Nephron (organoid): ENCODE data around the gene CARD11.

ENCODE experiments used
- H3K27ac Mint-ChIP-seq, 3 experiments: 2 replicates each; pipeline ENCODE4 v1.8.0; 2020; ENCODE audit warnings: mixed read lengths in 3 of 3, mild to moderate bottlenecking in 2 of 3, moderate library complexity in 1 of 3
- H3K27me3 Mint-ChIP-seq: 2 replicates; pipeline ENCODE4 v1.8.0; 2021; ENCODE audit warnings: low read depth, mild to moderate bottlenecking, moderate library complexity, mixed read lengths
- H3K36me3 Mint-ChIP-seq: 2 replicates; pipeline ENCODE4 v1.8.0; 2020; ENCODE audit warnings: low read depth, mixed read lengths
- H3K4me1 Mint-ChIP-seq: 2 replicates; pipeline ENCODE4 v1.8.0; 2020; ENCODE audit warnings: mixed read lengths
- H3K4me3 Mint-ChIP-seq, 3 experiments: 2 replicates each; pipeline ENCODE4 v1.8.0; 2020; ENCODE audit warnings: mild to moderate bottlenecking in 3 of 3, mixed read lengths in 3 of 3, moderate library complexity in 2 of 3
- H3K9me3 Mint-ChIP-seq: 2 replicates; pipeline ENCODE4 v1.8.0; 2020; ENCODE audit warnings: mixed read lengths
- CTCF ChIP-seq, 3 experiments: fragments of 200-600 bp; sonication (generic); IDR thresholded peaks; one replicate each; pipeline ENCODE4 v1.5.0; 2021; ENCODE audit warnings: antibody characterized with exemption in 3 of 3; ENCODE audit not compliant: unreplicated experiment in 3 of 3

CARD11 gene

GRCh38 chr7:2955269-2955668, 88.4 kb downstream of the CARD11 start:
- peaks cover 10% of the 10 kb centered on the region for H3K9me3 Mint-ChIP-seq
- peaks cover 4% of the 10 kb centered on the region for H3K4me1 Mint-ChIP-seq
- no peak for TF ChIP-seq CTCF (IDR thresholded peaks at IDR 0.05; ENCODE audit: unreplicated experiment in 3 of 3)
- no peak overlapping the region for H3K27ac Mint-ChIP-seq
- H3K27me3 Mint-ChIP-seq = peaks cover 4% of the 10 kb centered on the region
- no peak overlapping the region for H3K4me3 Mint-ChIP-seq
- H3K36me3 Mint-ChIP-seq = no peaks in the 10 kb centered on the region

GRCh38 chr7:2954433-2954853, 89.2 kb downstream of the CARD11 start:
- peaks cover 4% of the 10 kb centered on the region for H3K27me3 Mint-ChIP-seq
- no peak for TF ChIP-seq CTCF (IDR thresholded peaks at IDR 0.05; ENCODE audit: unreplicated experiment in 3 of 3)
- H3K4me3 Mint-ChIP-seq = no peak overlapping the region
- no peak overlapping the region for H3K27ac Mint-ChIP-seq
- no peaks in the 10 kb centered on the region for H3K36me3 Mint-ChIP-seq
- H3K9me3 Mint-ChIP-seq = peaks cover 15% of the 10 kb centered on the region
- peaks cover 4% of the 10 kb centered on the region for H3K4me1 Mint-ChIP-seq

GRCh38 chr7:2953588-2954407, 89.9 kb downstream of the CARD11 start:
- Mint-ChIP-seq H3K27me3 (peaks cover 4% of the 10 kb centered on the region), H3K27ac (no peak overlapping the region), H3K9me3 (peaks cover 20% of the 10 kb centered on the region), H3K36me3 (no peaks in the 10 kb centered on the region), H3K4me1 (peaks cover 5% of the 10 kb centered on the region), H3K4me3 (no peak overlapping the region)
- no peak for TF ChIP-seq CTCF (IDR thresholded peaks at IDR 0.05; ENCODE audit: unreplicated experiment in 3 of 3)

GRCh38 chr7:2953099-2953498, 90.6 kb downstream of the CARD11 start:
- H3K27me3 Mint-ChIP-seq = no peaks in the 10 kb centered on the region
- H3K27ac Mint-ChIP-seq = no peak overlapping the region
- no peaks in the 10 kb centered on the region for H3K36me3 Mint-ChIP-seq
- no peak for TF ChIP-seq CTCF (IDR thresholded peaks at IDR 0.05; ENCODE audit: unreplicated experiment in 3 of 3)
- H3K4me1 Mint-ChIP-seq = peaks cover 10% of the 10 kb centered on the region
- H3K9me3 Mint-ChIP-seq = peaks cover 24% of the 10 kb centered on the region
- H3K4me3 Mint-ChIP-seq = no peak overlapping the region

- Mint-ChIP-seq H3K9me3 (peaks cover 24% of the 10 kb centered on the region), H3K27me3 (peaks cover 3% of the 10 kb centered on the region), H3K36me3 (no peaks in the 10 kb centered on the region), H3K4me1 (peaks cover 10% of the 10 kb centered on the region), H3K4me3 (no peak overlapping the region), H3K27ac (no peak overlapping the region)
- no peak for TF ChIP-seq CTCF (IDR thresholded peaks at IDR 0.05; ENCODE audit: unreplicated experiment in 3 of 3)
These were observed 91.4 kb downstream of the CARD11 start for GRCh38 chr7:2952316-2952715.

- peaks cover 10% of the 10 kb centered on the region for H3K4me1 Mint-ChIP-seq
- H3K9me3 Mint-ChIP-seq = peaks cover 24% of the 10 kb centered on the region
- TF ChIP-seq CTCF (IDR thresholded peaks at IDR 0.05; ENCODE audit: unreplicated experiment in 3 of 3) = no peak
- peaks cover 4% of the 10 kb centered on the region for H3K27me3 Mint-ChIP-seq
- no peak overlapping the region for H3K4me3 Mint-ChIP-seq
- no peak overlapping the region for H3K27ac Mint-ChIP-seq
- H3K36me3 Mint-ChIP-seq = no peaks in the 10 kb centered on the region
These were observed 93.1 kb downstream of the CARD11 start for GRCh38 chr7:2950578-2950977.
